HEK293 (cell line): ENCODE measurements around the gene MLLT10.

ENCODE experiments used
- BCL11B ChIP-seq: fragments of 450-650 bp; formaldehyde crosslinking; IDR thresholded peaks from 2 replicates; pipeline ENCODE4 v1.5.1; 2016; ENCODE audit warnings: low read depth, missing biosample characterization, missing genetic modification characterization
- GFI1B ChIP-seq: fragments of 450-650 bp; formaldehyde crosslinking; IDR thresholded peaks from 2 replicates; pipeline ENCODE4 v1.5.1; 2016; ENCODE audit warnings: missing biosample characterization, missing genetic modification characterization
- ZBTB21 ChIP-seq: fragments of 450-650 bp; formaldehyde crosslinking; IDR thresholded peaks from 2 replicates; pipeline ENCODE4 v1.5.1; 2017; ENCODE audit warnings: missing biosample characterization, missing genetic modification characterization
- ZBTB7A ChIP-seq: fragments of 450-650 bp; formaldehyde crosslinking; IDR thresholded peaks from 2 replicates; pipeline ENCODE4 v1.5.1; 2016; ENCODE audit warnings: low read depth, missing biosample characterization, missing genetic modification characterization
- ZNF112 ChIP-seq: fragments of 450-650 bp; formaldehyde crosslinking; IDR thresholded peaks from 2 replicates; pipeline ENCODE4 v1.5.0; 2017; ENCODE audit warnings: missing biosample characterization, missing genetic modification characterization
- ZNF2 ChIP-seq: fragments of 450-650 bp; formaldehyde crosslinking; IDR thresholded peaks from 2 replicates; pipeline ENCODE4 v1.5.1; 2016; ENCODE audit warnings: missing biosample characterization, missing genetic modification characterization
- ZNF211 ChIP-seq: fragments of 450-650 bp; formaldehyde crosslinking; IDR thresholded peaks from 2 replicates; pipeline ENCODE4 v1.5.1; 2016; ENCODE audit warnings: low read depth, missing biosample characterization, missing genetic modification characterization
- ZNF354C ChIP-seq: fragments of 450-650 bp; formaldehyde crosslinking; IDR thresholded peaks from 2 replicates; pipeline ENCODE4 v1.5.1; 2016; ENCODE audit warnings: missing biosample characterization, missing genetic modification characterization, low read depth, borderline replicate concordance
- ZNF37A ChIP-seq: fragments of 450-650 bp; IDR thresholded peaks from 2 replicates; pipeline ENCODE4 v1.5.1; 2018; ENCODE audit warnings: missing biosample characterization, missing genetic modification characterization
- ZNF518A ChIP-seq: fragments of 450-650 bp; formaldehyde crosslinking; conservative IDR thresholded peaks from 2 replicates; pipeline ENCODE4 v1.5.1; 2016; ENCODE audit warnings: low read depth, missing biosample characterization, missing genetic modification characterization
- ZNF544 ChIP-seq: fragments of 450-650 bp; formaldehyde crosslinking; IDR thresholded peaks from 2 replicates; pipeline ENCODE4 v1.5.0; 2017; ENCODE audit warnings: missing biosample characterization, missing genetic modification characterization
- ZNF596 ChIP-seq: fragments of 450-650 bp; IDR thresholded peaks from 2 replicates; pipeline ENCODE4 v1.5.0; 2018; ENCODE audit warnings: missing biosample characterization, mild to moderate bottlenecking, missing genetic modification characterization, moderate library complexity
- ZNF624 ChIP-seq: fragments of 450-650 bp; formaldehyde crosslinking; IDR thresholded peaks from 2 replicates; pipeline ENCODE4 v1.5.1; 2017; ENCODE audit warnings: missing biosample characterization, missing genetic modification characterization
- ZNF664 ChIP-seq: fragments of 450-650 bp; formaldehyde crosslinking; IDR thresholded peaks from 2 replicates; pipeline ENCODE4 v1.5.1; 2016; ENCODE audit warnings: missing biosample characterization, missing genetic modification characterization
- ZNF701 ChIP-seq: fragments of 450-650 bp; formaldehyde crosslinking; IDR thresholded peaks from 2 replicates; pipeline ENCODE4 v1.5.1; 2016; ENCODE audit warnings: missing biosample characterization, missing genetic modification characterization
- ZNF707 ChIP-seq: fragments of 450-650 bp; formaldehyde crosslinking; IDR thresholded peaks from 2 replicates; pipeline ENCODE4 v1.5.1; 2016; ENCODE audit warnings: missing biosample characterization, missing genetic modification characterization
- ZNF747 ChIP-seq: fragments of 450-650 bp; formaldehyde crosslinking; IDR thresholded peaks from 2 replicates; pipeline ENCODE4 v1.5.1; 2016; ENCODE audit warnings: missing biosample characterization, missing genetic modification characterization
- ZNF776 ChIP-seq: fragments of 450-650 bp; formaldehyde crosslinking; IDR thresholded peaks from 2 replicates; pipeline ENCODE4 v1.5.0; 2017; ENCODE audit warnings: missing biosample characterization, missing genetic modification characterization, borderline replicate concordance
- ZNF792 ChIP-seq: fragments of 450-650 bp; formaldehyde crosslinking; IDR thresholded peaks from 2 replicates; pipeline ENCODE4 v1.5.1; 2016; ENCODE audit warnings: missing biosample characterization, missing genetic modification characterization
- TF ChIP-seq, protein P1 (sequence below): fragments of 450-650 bp; formaldehyde crosslinking; IDR thresholded peaks from 2 replicates; pipeline ENCODE4 v1.5.1; 2016; ENCODE audit warnings: missing biosample characterization, missing genetic modification characterization
- TF ChIP-seq, protein P2 (sequence below): fragments of 450-650 bp; formaldehyde crosslinking; IDR thresholded peaks from 2 replicates; pipeline ENCODE4 v1.5.1; 2016; ENCODE audit warnings: missing biosample characterization, missing genetic modification characterization
- TF ChIP-seq, protein P3 (sequence below): fragments of 450-650 bp; formaldehyde crosslinking; IDR thresholded peaks from 2 replicates; pipeline ENCODE4 v1.5.1; 2016; ENCODE audit warnings: missing biosample characterization, missing genetic modification characterization
- TF ChIP-seq, protein P4 (sequence below): fragments of 450-650 bp; formaldehyde crosslinking; IDR thresholded peaks from 2 replicates; pipeline ENCODE4 v1.5.1; 2016; ENCODE audit warnings: missing biosample characterization, missing genetic modification characterization
- TF ChIP-seq, protein P5 (sequence below): fragments of 450-650 bp; formaldehyde crosslinking; IDR thresholded peaks from 2 replicates; pipeline ENCODE4 v1.5.1; 2016; ENCODE audit warnings: missing biosample characterization, missing genetic modification characterization

MLLT10 gene

DNA sequence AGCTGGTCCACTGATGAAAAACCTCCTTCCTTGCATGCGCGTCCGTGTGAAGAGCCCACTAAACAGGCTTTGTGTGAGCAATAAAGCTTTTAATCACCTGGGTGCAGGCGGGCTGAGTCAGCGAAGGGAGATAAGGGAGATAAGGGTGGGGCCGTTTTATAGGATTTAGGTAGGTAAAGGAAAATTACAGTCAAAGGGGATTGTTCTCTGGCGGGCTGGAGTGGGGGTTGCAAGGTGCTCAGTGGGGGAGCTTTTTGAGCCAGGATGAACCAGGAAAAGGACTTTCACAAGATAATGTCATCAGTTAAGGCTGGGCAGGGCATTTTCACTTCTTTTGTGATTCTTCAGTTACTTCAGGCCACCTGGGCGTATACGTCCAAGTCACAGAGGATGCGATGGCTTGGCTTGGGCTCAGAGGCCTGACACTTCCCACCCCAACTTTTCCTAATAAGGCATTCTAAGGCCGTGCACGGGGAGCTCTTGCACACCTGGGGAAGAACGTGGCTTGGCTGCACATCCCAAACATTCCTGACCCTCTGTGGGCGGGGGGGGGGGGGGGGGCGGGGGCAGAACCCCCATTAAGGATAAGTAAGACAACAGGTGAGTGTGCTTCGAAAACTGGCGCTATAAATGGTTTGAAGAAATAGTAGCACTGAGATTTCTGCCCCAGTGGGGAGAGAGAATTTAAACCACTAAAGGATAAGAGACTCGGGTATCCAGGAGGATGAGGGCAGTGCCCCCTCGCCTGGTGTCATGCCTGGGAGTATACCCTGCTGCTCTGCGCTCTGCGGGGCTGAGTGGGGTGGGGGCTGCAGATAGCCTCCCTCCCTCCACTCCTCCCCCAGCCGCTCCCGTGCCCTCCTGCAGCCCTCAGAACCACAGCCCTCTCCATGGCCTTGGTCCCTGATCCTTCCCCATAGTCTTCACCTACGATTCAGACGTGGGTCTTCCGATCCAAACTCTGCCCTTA is 217.6 kb downstream of the MLLT10 start (continued):
- TF ChIP-seq, protein P1, sequence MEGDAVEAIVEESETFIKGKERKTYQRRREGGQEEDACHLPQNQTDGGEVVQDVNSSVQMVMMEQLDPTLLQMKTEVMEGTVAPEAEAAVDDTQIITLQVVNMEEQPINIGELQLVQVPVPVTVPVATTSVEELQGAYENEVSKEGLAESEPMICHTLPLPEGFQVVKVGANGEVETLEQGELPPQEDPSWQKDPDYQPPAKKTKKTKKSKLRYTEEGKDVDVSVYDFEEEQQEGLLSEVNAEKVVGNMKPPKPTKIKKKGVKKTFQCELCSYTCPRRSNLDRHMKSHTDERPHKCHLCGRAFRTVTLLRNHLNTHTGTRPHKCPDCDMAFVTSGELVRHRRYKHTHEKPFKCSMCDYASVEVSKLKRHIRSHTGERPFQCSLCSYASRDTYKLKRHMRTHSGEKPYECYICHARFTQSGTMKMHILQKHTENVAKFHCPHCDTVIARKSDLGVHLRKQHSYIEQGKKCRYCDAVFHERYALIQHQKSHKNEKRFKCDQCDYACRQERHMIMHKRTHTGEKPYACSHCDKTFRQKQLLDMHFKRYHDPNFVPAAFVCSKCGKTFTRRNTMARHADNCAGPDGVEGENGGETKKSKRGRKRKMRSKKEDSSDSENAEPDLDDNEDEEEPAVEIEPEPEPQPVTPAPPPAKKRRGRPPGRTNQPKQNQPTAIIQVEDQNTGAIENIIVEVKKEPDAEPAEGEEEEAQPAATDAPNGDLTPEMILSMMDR (tag by site-specific recombination) = no peak
- TF ChIP-seq ZNF211 (tag by site-specific recombination) (no peak), ZNF2 (tag by site-specific recombination) (no peak), ZNF354C (tag by site-specific recombination) (no peak), ZNF776 (no peak), ZNF747 (tag by site-specific recombination) (no peak), ZNF707 (tag by site-specific recombination) (no peak), ZNF664 (tag by site-specific recombination) (no peak), ZNF596 (tag by site-specific recombination) (no peak), ZNF544 (tag by site-specific recombination) (no peak), ZNF37A (tag by site-specific recombination) (no peak), ZNF518A (tag by site-specific recombination) (no peak), ZBTB21 (tag by site-specific recombination) (no peak), ZBTB7A (tag by site-specific recombination) (no peak), ZNF624 (tag by site-specific recombination) (no peak), ZNF701 (tag by site-specific recombination) (no peak), BCL11B (tag by site-specific recombination) (no peak), GFI1B (no peak), ZNF792 (tag by site-specific recombination) (no peak), ZNF112 (tag by site-specific recombination) (no peak)
- TF ChIP-seq, protein P2, sequence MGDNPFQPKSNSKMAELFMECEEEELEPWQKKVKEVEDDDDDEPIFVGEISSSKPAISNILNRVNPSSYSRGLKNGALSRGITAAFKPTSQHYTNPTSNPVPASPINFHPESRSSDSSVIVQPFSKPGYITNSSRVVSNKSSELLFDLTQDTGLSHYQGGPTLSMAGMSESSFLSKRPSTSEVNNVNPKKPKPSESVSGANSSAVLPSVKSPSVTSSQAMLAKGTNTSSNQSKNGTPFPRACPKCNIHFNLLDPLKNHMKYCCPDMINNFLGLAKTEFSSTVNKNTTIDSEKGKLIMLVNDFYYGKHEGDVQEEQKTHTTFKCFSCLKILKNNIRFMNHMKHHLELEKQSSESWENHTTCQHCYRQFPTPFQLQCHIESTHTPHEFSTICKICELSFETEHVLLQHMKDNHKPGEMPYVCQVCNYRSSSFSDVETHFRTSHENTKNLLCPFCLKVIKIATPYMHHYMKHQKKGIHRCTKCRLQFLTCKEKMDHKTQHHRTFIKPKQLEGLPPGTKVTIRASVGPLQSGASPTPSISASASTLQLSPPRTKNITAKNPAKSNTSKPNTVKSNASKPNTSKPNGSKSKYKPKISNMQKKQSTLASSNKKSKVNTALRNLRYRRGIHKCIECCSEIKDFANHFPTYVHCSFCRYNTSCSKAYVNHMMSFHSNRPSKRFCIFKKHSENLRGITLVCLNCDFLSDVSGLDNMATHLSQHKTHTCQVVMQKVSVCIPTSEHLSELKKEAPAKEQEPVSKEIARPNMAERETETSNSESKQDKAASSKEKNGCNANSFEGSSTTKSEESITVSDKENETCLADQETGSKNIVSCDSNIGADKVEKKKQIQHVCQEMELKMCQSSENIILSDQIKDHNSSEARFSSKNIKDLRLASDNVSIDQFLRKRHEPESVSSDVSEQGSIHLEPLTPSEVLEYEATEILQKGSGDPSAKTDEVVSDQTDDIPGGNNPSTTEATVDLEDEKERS = no peak
- TF ChIP-seq, protein P3, sequence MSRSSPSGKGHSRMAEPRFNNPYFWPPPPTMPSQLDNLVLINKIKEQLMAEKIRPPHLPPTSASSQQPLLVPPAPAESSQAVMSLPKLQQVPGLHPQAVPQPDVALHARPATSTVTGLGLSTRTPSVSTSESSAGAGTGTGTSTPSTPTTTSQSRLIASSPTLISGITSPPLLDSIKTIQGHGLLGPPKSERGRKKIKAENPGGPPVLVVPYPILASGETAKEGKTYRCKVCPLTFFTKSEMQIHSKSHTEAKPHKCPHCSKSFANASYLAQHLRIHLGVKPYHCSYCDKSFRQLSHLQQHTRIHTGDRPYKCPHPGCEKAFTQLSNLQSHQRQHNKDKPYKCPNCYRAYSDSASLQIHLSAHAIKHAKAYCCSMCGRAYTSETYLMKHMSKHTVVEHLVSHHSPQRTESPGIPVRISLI (tag by site-specific recombination) = no peak
- TF ChIP-seq, protein P4, sequence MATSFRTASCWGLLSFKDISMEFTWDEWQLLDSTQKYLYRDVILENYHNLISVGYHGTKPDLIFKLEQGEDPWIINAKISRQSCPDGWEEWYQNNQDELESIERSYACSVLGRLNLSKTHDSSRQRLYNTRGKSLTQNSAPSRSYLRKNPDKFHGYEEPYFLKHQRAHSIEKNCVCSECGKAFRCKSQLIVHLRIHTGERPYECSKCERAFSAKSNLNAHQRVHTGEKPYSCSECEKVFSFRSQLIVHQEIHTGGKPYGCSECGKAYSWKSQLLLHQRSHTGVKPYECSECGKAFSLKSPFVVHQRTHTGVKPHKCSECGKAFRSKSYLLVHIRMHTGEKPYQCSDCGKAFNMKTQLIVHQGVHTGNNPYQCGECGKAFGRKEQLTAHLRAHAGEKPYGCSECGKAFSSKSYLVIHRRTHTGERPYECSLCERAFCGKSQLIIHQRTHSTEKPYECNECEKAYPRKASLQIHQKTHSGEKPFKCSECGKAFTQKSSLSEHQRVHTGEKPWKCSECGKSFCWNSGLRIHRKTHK (tag by site-specific recombination) = no peak
- TF ChIP-seq, protein P5, sequence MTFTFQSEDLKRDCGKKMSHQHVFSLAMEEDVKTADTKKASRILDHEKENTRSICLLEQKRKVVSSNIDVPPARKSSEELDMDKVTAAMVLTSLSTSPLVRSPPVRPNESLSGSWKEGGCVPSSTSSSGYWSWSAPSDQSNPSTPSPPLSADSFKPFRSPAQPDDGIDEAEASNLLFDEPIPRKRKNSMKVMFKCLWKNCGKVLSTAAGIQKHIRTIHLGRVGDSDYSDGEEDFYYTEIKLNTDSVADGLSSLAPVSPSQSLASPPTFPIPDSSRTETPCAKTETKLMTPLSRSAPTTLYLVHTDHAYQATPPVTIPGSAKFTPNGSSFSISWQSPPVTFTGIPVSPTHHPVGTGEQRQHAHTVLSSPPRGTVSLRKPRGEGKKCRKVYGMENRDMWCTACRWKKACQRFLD = no peak
